Measurements from ENCODE around the gene PC.
"Not testable (repeated sequence)": the region's sequence is repeated elsewhere in the genome, so short reads cannot be mapped to it uniquely, and the experiment has no call there.

The PC gene, protein sequence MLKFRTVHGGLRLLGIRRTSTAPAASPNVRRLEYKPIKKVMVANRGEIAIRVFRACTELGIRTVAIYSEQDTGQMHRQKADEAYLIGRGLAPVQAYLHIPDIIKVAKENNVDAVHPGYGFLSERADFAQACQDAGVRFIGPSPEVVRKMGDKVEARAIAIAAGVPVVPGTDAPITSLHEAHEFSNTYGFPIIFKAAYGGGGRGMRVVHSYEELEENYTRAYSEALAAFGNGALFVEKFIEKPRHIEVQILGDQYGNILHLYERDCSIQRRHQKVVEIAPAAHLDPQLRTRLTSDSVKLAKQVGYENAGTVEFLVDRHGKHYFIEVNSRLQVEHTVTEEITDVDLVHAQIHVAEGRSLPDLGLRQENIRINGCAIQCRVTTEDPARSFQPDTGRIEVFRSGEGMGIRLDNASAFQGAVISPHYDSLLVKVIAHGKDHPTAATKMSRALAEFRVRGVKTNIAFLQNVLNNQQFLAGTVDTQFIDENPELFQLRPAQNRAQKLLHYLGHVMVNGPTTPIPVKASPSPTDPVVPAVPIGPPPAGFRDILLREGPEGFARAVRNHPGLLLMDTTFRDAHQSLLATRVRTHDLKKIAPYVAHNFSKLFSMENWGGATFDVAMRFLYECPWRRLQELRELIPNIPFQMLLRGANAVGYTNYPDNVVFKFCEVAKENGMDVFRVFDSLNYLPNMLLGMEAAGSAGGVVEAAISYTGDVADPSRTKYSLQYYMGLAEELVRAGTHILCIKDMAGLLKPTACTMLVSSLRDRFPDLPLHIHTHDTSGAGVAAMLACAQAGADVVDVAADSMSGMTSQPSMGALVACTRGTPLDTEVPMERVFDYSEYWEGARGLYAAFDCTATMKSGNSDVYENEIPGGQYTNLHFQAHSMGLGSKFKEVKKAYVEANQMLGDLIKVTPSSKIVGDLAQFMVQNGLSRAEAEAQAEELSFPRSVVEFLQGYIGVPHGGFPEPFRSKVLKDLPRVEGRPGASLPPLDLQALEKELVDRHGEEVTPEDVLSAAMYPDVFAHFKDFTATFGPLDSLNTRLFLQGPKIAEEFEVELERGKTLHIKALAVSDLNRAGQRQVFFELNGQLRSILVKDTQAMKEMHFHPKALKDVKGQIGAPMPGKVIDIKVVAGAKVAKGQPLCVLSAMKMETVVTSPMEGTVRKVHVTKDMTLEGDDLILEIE

DNA sequence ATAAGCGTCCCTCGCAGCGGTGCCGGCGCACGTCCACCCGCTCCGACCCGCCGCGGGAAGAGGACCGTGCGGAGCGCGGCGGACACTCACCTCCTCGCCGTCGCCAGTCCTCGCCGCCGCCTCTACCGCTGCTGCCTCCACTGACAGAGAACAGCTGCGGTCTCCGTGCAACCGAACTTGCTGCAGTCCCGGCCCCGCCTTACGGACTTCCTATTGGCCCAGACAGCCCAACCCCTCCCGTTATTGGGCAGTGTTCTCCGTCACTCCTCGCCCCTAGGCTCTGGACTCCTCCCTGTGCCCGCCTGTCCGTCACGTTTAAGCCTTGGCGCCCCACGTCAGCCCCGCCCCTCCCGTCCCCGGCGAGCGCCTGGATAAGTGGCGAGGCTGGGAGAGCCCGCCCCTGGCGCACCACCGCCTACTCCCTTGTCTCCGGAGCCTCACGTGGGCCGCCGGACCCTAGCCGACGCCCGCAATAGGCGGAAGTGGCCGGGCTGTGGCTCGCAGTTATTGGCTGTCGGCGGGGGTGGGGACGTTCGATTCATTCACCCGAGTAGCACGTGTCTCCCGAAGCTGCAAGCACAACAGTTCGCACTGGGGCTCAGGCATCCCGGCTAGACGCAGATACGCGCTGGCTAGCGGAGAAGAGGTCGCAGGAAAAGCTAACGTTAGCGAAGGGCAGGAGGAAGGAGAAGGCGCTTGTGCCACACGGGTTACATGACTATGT, at the start of gene PC:
TSS of gene PC (minus strand) at position 152 of the 724 bp plus-strand sequence. CDS start 86,224 bp downstream, outside the sequence.
- DNase-seq: peak; percentile 100

DNA sequence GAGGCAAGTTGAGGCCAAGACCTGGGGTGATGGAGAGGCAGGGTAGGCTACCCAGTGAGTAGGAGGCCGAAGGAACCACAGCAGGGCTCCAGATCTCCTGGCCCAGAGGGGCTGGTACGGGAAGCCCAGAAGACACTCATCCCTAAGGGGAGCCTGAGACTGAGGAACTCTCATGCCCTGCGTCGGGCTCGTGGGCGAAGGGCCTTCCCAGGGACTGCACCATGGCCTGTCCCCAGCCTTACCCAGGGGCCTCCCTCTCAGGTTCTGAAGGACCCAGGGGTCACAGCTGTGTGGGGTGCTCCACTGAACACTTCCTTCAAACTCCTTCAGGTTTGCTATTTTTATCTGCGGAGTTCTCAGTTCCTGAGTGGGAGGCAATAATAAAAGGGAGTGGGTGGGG, 48.9 kb upstream of the PC start:
- DNase-seq: no peak

DNA sequence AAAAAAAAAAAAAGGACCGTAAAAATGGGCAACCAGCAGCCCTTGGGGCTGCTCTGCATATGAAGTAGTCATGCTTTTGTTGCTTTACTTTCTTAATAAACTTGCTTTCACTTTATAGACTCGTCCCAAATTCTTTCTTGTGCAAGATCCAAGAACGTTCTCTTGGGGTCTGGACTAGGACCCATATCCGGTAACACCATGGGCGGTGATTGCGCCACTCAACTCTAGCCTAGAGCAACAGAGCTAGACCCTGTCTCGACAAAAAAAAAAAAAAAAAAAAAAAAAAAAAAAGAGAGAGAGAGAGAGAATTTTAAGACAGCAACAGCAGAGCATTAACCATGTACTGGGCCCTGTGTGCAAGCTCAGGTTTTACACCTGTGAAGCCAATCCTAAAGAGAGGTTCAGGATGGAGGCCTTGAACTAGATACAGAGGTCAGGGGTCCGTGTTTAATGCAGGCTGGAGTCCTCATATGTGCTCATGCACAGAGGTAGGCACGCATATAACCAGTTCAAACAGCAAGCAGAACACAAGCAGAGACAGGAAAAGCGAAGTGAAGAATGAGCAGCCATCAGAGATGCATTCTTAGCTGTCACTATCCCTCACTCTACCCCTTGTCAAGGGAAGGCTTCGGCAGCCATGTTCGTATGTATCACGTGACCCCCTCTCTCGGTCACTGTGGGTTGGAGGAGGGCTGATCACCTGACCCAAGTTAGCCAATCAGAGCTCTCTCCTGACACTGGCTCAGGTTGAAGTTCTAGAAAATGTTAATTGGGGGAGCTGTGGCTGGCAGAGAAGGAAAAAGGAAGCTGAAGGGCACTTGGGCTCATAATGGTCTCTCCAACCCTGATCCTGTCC, 48.1 kb upstream of the PC start:
- no peak for DNase-seq

DNA sequence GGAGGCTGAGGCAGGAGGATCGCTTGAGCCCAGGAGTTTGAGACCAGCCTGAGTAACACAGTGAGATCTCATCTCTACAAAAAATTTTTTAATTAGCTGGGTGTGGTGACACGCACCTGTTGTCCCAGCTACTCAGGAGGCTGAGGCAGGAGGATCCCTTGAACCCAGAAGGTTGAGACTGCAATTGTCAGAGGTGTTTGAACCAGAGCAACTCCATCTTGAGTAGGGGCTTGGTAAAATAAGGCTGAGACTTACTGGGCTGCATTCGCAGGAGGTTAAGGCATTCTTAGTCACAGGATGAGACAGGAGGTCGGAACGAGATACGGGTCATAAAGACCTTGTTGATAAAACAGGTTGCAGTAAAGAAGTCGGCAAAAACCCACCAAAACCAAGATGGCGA, 47.0 kb upstream of the PC start:
- not testable (repeated sequence) for DNase-seq

DNA sequence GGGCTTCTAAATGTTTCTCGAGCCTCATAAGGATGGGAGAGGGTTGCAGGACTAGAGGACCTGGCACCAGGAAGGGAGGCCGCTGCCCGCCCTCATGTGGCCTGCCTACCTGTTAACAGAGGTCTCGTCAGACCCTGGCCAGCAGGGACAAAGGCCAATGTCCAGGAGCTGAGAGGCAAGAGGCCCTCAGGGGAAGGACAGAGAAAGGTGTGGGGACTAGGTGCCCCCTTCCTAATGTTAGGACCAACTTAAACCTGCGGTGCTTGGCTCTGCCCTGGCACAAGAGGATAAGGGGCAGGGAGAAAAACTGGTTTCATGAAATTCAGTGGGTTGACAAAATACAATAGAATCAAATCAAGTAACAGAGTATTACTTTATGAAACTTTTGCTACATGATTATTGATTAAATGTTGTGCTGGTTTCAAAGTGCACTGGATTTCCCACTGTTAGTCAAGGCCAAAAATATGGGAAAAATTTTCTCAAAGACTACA, 44.8 kb upstream of the PC start:
- no peak for DNase-seq

DNA sequence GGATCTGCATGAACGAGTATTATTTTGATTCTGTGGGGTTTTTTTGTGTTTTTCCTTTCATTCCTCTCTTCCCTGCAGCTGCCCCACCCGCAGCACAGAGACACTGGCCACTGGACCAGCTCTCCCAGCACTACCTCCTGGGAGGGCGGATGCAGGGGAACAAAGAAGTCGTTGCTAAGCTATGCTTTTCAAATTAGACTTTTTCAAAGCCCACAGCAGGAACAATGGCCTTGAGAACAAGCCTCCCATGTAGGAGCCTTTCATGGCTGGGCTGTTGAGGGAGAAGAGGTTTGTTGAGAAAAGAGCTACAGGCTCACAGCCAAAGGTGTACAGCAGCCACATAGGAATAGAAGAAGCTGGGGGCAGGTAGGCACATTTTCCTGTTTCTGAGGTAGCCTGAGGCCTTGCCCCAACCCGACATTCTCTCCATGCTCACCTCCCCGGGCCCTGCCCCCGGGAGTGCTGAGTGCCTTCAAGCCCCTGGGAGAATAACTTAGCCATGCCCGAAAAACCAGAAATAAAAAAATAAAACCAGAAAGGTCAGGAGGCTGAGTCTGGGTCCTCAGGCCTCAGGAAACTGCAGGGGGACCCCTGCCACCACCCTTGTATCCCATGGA, 44.2 kb upstream of the PC start:
- no peak for DNase-seq

DNA sequence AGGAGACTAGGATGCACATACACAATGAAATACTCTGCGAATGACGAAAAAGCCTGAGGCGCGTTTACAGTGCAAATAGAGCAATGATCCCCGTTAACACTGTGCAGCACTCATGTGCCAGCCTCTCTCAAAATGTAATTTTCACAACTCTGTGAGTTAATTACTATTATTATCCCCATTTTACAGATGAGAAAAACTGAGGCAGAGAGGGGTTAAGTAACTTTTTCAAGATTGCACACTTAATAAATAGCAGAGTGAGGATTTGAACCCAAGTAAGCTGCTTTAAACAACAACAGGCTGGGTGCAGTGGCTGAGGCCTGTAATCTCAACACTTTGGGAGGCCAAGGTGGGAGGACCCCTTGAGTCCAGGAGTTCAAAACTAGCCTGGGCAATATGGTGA, 43.1 kb upstream of the PC start:
- DNase-seq: no peak

DNA sequence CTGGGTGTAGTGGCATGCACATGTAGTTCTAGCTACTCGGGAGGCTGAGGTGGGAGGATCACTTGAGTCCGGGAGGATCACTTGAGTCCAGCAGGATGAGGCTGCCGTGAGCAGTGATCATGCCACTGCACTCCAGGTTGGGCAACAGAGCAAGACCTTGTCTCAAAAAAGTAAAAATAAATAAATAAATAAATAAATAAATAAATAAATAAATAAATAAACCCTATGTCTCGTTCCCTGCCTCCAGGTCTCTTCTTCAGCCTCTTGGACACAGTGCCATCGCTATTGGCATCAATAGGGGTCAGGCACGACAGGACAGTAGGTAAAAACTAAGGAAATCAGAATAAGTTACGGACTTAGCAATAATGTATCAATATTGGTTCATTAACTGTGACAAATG, 41.4 kb upstream of the PC start:
- no peak for DNase-seq

DNA sequence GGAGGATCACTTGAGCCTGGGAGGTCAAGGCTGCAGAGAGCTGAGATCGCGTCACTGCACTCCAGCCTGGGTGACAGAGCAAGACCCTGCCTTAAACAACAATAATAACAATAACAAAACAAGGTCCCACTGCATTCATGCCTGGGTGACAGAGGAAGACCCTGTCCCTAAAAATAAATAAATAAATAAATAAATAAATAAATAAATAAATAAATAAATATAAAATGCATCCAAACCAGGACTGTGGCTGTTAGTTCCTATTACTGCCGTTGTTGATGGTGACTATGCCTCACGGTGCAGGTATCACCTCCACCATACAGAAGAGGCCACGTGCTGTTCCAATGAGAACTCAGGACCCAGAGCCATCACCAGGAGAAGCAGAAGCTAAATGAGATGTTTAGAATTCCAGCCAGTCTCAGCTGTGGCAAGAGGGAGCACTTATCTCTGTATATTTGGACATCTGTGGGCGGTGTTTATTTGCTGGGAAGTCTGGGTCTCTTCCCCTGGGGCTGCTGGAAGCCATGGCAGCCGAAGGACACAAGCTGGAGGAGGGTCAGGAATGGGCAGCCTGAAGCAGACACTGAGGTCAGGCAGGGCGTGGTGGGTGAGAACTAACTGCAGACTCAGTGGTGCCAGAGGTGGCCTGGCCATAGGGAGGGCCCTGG, 38.6 kb upstream of the PC start:
- peak; percentile 50 for DNase-seq

DNA sequence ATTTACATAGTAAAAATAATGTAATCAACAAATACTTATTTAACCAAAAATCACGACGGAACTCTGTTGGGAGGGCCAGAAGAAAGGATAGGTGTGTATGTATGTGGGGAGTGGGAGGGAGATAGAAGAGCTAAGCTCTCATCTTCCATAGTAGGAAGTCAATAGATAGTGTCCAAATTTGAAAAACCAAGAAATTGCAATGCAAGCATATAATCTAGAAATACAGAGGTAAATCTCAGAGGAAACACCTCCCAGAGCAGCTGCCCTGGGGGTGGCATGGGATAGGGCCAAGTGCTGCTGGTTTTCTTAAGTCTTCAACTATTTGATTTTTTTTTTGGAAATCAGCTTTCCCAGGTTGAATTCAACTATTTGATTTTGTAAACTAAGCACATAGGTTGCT, 33.9 kb upstream of the PC start:
- DNase-seq: no peak

DNA sequence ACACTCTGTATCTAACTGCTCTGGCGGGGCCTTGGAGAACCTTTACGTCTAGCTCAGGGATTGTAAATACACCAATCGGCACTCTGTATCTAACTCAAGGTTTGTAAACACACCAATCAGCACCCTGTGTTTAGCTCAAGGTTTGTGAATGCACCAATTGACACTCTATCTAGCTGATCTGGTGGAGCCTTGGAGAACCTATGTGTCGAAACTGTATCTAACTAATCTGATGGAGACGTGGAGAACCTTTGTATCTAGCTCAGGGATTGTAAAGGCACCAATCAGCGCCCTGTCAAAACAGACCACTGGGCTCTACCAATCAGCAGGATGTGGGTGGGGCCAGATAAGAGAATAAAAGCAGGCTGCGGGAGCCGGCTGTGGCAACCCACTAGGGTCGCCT, 31.2 kb upstream of the PC start:
- not testable (repeated sequence) for DNase-seq

DNA sequence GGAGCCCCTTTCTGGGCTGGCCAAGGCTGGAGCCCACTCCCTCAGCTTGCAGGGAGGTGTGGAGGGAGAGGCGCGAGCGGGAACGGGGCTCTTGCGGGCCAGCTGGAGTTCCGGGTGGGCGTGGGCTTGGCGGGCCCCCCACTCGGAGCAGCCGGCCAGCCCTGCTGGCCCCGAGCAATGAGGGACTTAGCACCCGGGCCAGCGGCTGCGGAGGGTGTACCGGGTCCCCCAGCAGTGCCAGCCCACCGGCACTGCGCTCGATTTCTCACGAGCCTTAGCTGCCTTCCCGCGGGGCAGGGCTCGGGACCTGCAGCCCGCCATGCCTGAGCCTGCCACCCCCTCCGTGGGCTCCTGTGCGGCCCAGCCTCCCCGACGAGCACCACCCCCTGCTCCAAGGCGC, 30.6 kb upstream of the PC start:
- DNase-seq: not testable (repeated sequence)

DNA sequence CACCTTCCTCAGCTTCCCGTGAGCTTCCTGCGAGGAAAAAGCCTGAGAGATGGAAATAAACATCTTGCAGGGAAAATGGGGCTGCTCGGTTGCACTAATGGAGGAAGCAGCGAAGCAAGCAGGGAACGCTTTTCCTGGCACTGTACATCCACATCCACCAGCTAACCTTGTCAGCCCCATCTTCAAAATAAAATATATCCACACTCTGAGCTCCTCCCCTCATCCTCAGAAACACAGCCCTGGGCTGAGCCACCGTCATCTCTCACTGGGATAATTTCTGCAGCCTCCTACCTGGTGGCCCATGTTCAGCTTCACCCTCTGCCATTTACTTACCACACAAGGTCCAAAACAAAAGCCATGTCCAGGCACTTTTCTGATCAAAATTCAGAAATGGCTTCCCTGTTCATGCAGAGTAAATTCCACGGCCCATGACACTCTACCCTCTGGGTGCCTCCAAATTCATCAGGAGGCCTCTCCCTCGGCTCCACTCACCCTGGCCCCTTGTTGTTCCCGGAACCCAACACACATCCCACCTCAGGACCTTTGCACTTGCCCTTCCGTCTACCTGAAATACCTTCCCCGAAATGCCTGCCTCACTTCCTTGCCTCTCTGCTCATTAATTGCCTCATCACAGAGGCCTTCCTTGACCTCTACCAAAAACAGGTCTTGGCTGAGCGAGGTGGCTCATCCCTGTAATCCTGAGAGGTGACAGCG, 29.9 kb upstream of the PC start:
- DNase-seq: no peak

DNA sequence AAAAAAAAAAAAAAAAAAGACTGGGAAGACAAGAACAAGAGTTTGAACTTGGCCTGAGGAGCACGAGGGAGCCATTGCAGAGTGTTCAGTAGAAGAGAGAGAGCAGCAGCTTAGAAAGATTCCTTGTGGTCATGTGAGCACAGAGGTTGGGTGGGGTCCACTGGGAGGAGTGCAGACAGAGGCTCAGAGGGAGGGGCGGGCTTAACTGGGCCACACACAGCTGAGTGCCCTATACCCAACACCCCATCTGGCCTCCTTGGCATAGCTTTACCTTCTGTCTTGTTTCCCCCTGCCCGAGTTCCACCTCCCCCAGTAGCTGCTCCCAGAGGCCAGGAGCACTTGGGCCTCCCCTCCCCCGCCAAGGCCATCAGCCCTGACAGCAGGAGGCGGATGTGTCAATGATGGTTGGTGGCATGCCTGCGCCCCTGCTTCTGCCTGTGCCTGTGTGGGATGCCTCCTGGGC, 29.0 kb upstream of the PC start:
- DNase-seq: no peak

DNA sequence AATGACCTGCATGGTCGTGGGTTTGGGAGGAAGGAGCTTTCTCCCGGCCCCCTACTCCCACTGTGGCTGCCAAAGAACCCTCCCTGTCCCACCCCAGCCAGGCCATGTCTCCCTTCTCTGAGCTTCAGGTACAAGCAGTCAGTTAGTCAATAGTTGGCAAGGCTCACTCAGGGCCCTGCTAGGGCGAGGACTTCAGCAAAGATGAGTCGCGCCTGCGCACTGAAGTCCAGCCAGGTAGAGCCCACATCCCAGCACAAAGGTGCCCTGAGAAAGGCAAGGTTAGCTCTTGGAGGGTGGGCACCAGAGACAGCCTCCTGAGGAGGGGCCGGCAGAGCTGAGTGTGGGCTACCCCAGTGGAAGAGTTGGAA, 28.0 kb upstream of the PC start:
- no peak for DNase-seq

DNA sequence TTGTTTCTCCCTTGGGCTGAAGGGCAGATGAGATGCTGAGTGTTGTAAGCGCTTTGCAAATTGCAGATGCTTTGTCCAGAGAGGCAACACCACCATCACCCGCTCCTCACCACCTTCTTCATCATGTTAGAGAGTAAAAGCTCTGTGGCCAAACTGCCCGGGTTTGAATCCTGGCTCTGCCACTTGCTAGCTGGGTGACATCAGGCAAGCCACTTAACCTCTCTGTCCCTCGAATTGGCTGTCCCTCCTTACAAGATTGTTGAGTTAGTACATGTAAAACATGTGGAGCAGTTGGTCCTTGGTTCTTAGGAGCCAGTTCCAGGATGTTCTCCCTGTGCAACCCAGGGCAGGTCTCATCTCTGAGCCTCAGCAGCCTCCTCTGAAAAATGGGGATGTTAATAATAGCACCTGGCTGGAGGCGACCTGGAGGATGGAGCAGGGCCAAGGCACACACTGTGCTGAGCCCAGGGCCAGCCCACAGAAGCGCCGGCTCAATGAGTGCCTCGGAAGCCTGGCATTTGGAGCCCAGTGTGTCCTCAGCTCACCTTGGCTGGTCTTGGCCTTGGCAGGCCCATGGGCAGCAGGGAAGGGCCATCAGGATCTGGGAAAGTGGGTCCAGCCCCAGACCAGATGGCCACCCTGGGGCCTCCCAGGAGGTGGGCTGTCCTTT, 27.5 kb upstream of the PC start:
- no peak for DNase-seq

DNA sequence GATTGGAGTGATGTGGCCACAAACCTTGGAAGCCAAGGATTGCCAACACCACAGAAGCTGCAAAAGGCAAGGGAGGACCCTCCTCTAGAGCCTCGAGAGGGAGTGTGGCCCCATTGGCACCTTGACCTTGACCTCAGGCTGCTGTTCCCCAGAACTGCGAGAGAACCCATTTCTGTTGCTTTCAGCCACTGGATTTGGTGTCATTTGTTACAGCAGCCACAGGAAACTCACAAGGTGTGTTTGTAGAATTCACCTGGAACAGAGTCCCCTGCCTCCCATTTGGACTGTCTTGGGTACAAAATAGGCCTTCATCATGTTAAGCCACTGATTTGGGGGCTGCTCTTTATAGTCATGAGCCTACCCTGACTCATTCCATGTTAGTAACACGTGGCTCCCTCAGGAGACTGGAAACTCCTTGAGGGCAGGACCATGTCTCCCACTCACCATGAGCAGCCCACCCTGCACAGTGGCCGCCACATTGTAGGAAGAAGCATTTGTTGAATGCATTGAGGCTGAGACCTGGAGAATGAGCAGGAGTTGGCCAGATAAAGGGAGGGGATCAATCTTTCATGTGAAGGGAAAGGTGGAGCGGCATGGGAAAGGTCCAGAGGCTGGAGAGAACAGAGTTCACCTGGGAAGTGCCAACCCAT, 25.2 kb upstream of the PC start:
- no peak for DNase-seq

DNA sequence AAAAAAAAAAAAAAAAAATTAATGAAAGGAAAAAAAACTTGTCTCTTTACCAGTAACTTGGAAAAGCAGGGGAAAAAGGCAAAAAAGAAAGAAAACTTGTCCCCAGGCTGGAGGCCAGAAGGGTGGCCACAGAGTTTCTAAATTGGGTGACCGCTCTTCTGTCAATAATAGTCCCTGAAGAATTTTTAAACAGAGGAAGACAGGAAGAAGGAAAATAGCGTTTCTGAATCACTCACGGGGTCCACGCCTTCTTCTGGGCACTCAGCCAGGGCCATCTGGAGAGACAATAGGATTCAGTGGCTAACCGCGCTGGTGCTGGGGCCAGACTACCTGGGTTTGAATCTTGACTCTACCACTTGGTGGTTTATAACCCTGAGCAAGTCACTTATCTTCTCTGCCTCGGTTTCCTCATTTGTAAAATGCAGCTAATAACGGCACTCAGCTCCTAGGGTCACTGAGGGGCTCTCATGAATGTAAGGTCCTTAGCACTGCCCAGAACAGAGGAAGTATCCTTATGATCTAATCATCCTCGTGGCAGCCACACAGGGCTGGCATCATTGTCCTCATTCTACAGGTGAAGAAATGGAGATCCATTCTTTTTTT, 23.9 kb upstream of the PC start:
- DNase-seq: peak; percentile 86

Measured in left hindlimb (tissue), 1 donor.